Measurements from ENCODE around the gene ZNF24.

DNA sequence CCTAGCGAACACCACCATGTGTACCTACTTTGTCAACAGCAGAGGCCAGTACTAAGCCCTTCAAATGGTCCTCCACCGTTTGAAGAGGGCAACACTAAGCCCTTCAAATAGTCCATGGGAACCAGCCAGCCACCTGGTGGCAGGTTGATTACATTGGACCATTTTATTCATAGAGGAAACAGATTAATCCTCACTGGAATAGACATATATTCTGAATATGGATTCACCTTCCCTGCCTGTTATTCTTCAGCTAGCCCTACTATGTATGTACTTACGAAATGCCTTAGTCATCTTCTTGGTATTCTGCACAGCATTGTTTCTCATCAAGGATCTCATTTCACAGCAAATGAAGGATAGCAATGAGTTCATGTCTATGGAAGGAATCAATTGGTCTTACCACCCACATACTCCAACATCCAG is 42.9 kb upstream of the ZNF24 start:
- TF ChIP-seq, protein P1, sequence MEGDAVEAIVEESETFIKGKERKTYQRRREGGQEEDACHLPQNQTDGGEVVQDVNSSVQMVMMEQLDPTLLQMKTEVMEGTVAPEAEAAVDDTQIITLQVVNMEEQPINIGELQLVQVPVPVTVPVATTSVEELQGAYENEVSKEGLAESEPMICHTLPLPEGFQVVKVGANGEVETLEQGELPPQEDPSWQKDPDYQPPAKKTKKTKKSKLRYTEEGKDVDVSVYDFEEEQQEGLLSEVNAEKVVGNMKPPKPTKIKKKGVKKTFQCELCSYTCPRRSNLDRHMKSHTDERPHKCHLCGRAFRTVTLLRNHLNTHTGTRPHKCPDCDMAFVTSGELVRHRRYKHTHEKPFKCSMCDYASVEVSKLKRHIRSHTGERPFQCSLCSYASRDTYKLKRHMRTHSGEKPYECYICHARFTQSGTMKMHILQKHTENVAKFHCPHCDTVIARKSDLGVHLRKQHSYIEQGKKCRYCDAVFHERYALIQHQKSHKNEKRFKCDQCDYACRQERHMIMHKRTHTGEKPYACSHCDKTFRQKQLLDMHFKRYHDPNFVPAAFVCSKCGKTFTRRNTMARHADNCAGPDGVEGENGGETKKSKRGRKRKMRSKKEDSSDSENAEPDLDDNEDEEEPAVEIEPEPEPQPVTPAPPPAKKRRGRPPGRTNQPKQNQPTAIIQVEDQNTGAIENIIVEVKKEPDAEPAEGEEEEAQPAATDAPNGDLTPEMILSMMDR (IDR thresholded peaks at IDR 0.05) = no peak
- no peak for TF ChIP-seq EP300 (IDR thresholded peaks at IDR 0.05)

Data from ovary (tissue), 3 donors.